Smooth muscle cell (in vitro differentiated cells): ENCODE measurements around the gene BAZ2A. TPM values are rescaled to one million over a fixed set of nuclear protein-coding genes. Genes with fewer than 3 reads are reported as not detected.
A peak's percentile ranks its signal among the peaks of the same experiment; 100 is the strongest.

Experiments used
- DNase-seq: peaks from one replicate; lab custom pipeline; 2025; ENCODE audit not compliant: unreplicated experiment; lab: John Stamatoyannopoulos, UW
- H2AFZ ChIP-seq: fragments of 200-600 bp; sonication (generic); 2 replicates; pipeline ENCODE4 v1.6.0; 2016; ENCODE audit warnings: antibody characterized with exemption, low read depth, mild to moderate bottlenecking
- H3F3A ChIP-seq: fragments of 200-600 bp; sonication (generic); 2 replicates; pipeline ENCODE4 v1.6.0; 2017; ENCODE audit warnings: antibody characterized with exemption, low read depth
- H3K27ac ChIP-seq: fragments of 200-600 bp; sonication (generic); 2 replicates; pipeline ENCODE4 v1.5.1; 2016; ENCODE audit warnings: low read depth, mild to moderate bottlenecking
- H3K27me3 ChIP-seq: fragments of 200-600 bp; sonication (generic); 2 replicates; pipeline ENCODE4 v1.6.1; 2016; ENCODE audit warnings: low read depth, mild to moderate bottlenecking
- H3K36me3 ChIP-seq: fragments of 200-600 bp; sonication (generic); 2 replicates; pipeline ENCODE4 v1.5.1; 2016; ENCODE audit warnings: low read depth
- H3K4me1 ChIP-seq: fragments of 200-600 bp; sonication (generic); 2 replicates; pipeline ENCODE4 v1.5.1; 2016; ENCODE audit warnings: low read depth
- H3K4me2 ChIP-seq: fragments of 200-600 bp; sonication (generic); 2 replicates; pipeline ENCODE4 v1.6.0; 2016; ENCODE audit warnings: mild to moderate bottlenecking
- H3K4me3 ChIP-seq: fragments of 200-600 bp; sonication (generic); 2 replicates; pipeline ENCODE4 v1.5.1; 2016; ENCODE audit warnings: mild to moderate bottlenecking
- H3K79me2 ChIP-seq: fragments of 200-600 bp; sonication (generic); 2 replicates; pipeline ENCODE4 v1.6.0; 2016; ENCODE audit warnings: low read depth, mild to moderate bottlenecking
- H3K9ac ChIP-seq: fragments of 200-600 bp; sonication (generic); 2 replicates; pipeline ENCODE4 v1.6.0; 2016; ENCODE audit warnings: low read depth
- H3K9me3 ChIP-seq: fragments of 200-600 bp; sonication (generic); replicated peaks from 2 replicates; pipeline ENCODE4 v1.5.1; 2016; ENCODE audit warnings: low read depth
- H4K20me1 ChIP-seq: fragments of 200-600 bp; sonication (generic); 2 replicates; pipeline ENCODE4 v1.6.0; 2016; ENCODE audit warnings: low read depth
- CTCF ChIP-seq: fragments of 200-600 bp; sonication (generic); IDR thresholded peaks from 2 replicates; pipeline ENCODE4 v1.5.1; 2017; ENCODE audit warnings: borderline replicate concordance, mild to moderate bottlenecking, antibody characterized with exemption; ENCODE audit not compliant: insufficient read depth, poor library complexity, severe bottlenecking
- WGBS: methylation state at CpG from one replicate; pipeline ENCODE4 v1.1.7; 2016; ENCODE audit warnings: low lambda C conversion rate; 5-methylcytosine and 5-hydroxymethylcytosine counted together
- polyA plus RNA-seq: library from polyadenylated mRNA; unstranded; fragments of >200 nt; fragmentation: Nextera tagmentation; extraction: Ambion mirVana; gene quantifications from 2 replicates; pipeline ENCODE4 v1.2.1, GENCODE V29; 2016
- total RNA-seq: library from RNA; depleted of rRNA; stranded (reverse); fragments of >200 nt; gene quantifications from 2 replicates; pipeline ENCODE4 v1.2.3, GENCODE V29; 2014

Gene BAZ2A
- total and polyA plus RNA-seq, 2 experiments from 2014 or later: 26.2 to 34.1 TPM

- TF ChIP-seq CTCF: no peak
- H3K4me2 ChIP-seq: no peak overlapping the region
- no peaks in the 10 kb centered on the region for H3F3A ChIP-seq
- H3K9ac ChIP-seq: no peak overlapping the region
- no peak overlapping the region for H2AFZ ChIP-seq
- H3K79me2 ChIP-seq: no peaks in the 10 kb centered on the region
- H3K27ac ChIP-seq: no peak overlapping the region
- H3K36me3 ChIP-seq: no peaks in the 10 kb centered on the region
- no peak overlapping the region for H3K4me3 ChIP-seq
- H3K9me3 ChIP-seq: no peaks in the 10 kb centered on the region
- 84% methylated on average over 1 of the region's 1 CpG for WGBS
- H4K20me1 ChIP-seq: no peaks in the 10 kb centered on the region
- DNase-seq: no peak
- no peaks in the 10 kb centered on the region for H3K27me3 ChIP-seq
- H3K4me1 ChIP-seq: peaks cover 8% of the 10 kb centered on the region
These were observed 57.8 kb downstream of the BAZ2A start for GRCh38 chr12:56572288-56572687.

- Histone ChIP-seq H3K79me2 (no peaks in the 10 kb centered on the region), H3K36me3 (no peaks in the 10 kb centered on the region), H3F3A (no peaks in the 10 kb centered on the region), H3K4me1 (peaks cover 8% of the 10 kb centered on the region), H3K9me3 (no peaks in the 10 kb centered on the region), H3K9ac (peak overlapping the region; percentile 24), H3K27me3 (no peaks in the 10 kb centered on the region), H3K4me3 (no peak overlapping the region), H3K27ac (peak overlapping the region; percentile 57), H3K4me2 (no peak overlapping the region), H2AFZ (no peak overlapping the region), H4K20me1 (no peaks in the 10 kb centered on the region)
- TF ChIP-seq CTCF: no peak
- DNase-seq: no peak
- WGBS: 33% methylated on average over 4 of the region's 4 CpGs
These were observed 59.0 kb downstream of the BAZ2A start for GRCh38 chr12:56571121-56571520.

- Histone ChIP-seq H3K36me3 (no peaks in the 10 kb centered on the region), H3K79me2 (no peaks in the 10 kb centered on the region), H3K4me3 (no peak overlapping the region), H4K20me1 (no peaks in the 10 kb centered on the region), H2AFZ (no peak overlapping the region), H3K4me1 (peaks cover 8% of the 10 kb centered on the region), H3F3A (no peaks in the 10 kb centered on the region), H3K9ac (no peak overlapping the region), H3K9me3 (no peaks in the 10 kb centered on the region), H3K27ac (no peak overlapping the region), H3K27me3 (no peaks in the 10 kb centered on the region), H3K4me2 (no peak overlapping the region)
- TF ChIP-seq CTCF: no peak
- DNase-seq: no peak
- WGBS: 97% methylated on average over 1 of the region's 1 CpG
These were observed 62.0 kb downstream of the BAZ2A start for GRCh38 chr12:56568146-56568545.

GRCh38 chr12:56565510-56566101, 64.5 kb downstream of the BAZ2A start:
- H3K9ac ChIP-seq: no peak overlapping the region
- H3K4me3 ChIP-seq: no peak overlapping the region
- 27% methylated on average over 6 of the region's 6 CpGs for WGBS

More at GRCh38 chr12:56565510-56566101, 64.5 kb downstream of the BAZ2A start:
- peaks cover under 1% of the 10 kb centered on the region for H3K4me1 ChIP-seq
- no peaks in the 10 kb centered on the region for H3K9me3 ChIP-seq
- TF ChIP-seq CTCF: no peak
- peak; percentile 28 for DNase-seq
- H3F3A ChIP-seq: no peaks in the 10 kb centered on the region
- peak overlapping the region; percentile 68 for H3K4me2 ChIP-seq
- peaks cover 13% of the 10 kb centered on the region for H4K20me1 ChIP-seq
- no peaks in the 10 kb centered on the region for H3K27me3 ChIP-seq
- H3K27ac ChIP-seq: peak overlapping the region; percentile 69
- H3K79me2 ChIP-seq: no peaks in the 10 kb centered on the region
- no peaks in the 10 kb centered on the region for H3K36me3 ChIP-seq
- no peak overlapping the region for H2AFZ ChIP-seq
